Measurements from ENCODE around the gene ROBO1. TPM values are rescaled to one million over a fixed set of nuclear protein-coding genes. Genes with fewer than 3 reads are reported as not detected.

The ROBO1 gene
- total and polyA plus RNA-seq, 2 of the 8 experiments (the other 6 are each of a cell fraction or from before 2014, with no cell fraction given) = 51.4 to 91.0 TPM

DNA sequence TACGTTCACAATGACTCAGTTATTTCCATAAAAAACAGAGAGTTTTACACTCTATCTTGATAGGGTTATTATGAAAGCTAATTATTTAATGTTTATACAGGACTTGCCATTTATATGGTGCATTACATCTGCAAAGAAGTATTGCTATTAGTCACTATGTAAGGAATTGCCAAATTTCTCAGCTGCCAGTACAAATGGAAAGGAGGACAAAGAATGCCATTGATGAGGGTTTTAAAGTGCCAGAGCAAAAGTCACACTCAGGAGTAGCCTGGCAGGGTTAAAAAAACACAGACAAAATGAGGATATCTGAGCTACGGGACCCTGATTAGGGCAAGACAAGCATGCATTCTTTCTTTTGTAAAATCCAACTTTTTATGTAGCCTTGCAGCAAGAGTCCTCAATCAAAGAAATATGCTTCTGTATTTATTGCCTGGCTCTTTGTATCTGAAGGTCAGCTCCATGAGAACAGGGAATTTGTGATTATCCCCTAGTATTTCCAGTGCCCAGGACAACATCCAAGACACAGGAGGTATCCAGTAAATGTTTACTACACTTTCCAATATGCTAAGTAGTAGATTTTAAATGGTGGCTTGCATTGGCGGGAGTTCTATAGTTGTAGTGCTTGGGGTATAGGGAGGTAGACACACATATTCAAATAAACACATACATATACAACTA lies 1013.6 kb downstream of the ROBO1 start (continued):
- no peak for TF ChIP-seq KDM4A (IDR thresholded peaks at IDR 0.05; ENCODE audit: low read depth, low read length, severe bottlenecking)
- no peak for TF ChIP-seq SIX5 (IDR thresholded peaks at IDR 0.05; ENCODE audit: low read depth, low read length)
- TF ChIP-seq TAF7 (optimal IDR thresholded peaks at IDR 0.05; ENCODE audit: borderline replicate concordance, low read depth, low read length) = no peak
- TF ChIP-seq KDM1A (IDR thresholded peaks at IDR 0.05; ENCODE audit: borderline replicate concordance, low read length) = no peak
- no peak for TF ChIP-seq KDM5A (IDR thresholded peaks at IDR 0.05; ENCODE audit: low read length)
- TF ChIP-seq EGR1 (IDR thresholded peaks at IDR 0.05; ENCODE audit: borderline replicate concordance, low read depth, low read length) = no peak
- TF ChIP-seq ASH2L (IDR thresholded peaks at IDR 0.05; ENCODE audit: low read length) = no peak
